D721Med (cell line): ENCODE measurements around the gene VWA8.

Source experiments
- DNase-seq: peaks from one replicate; pipeline ENCODE4 v3.0.0; 2011; ENCODE audit warnings: low spot score; ENCODE audit not compliant: insufficient read length
- FAIRE-seq: peaks from 2 replicates; lab custom pipeline; 2011; peaks lifted over from hg19 to GRCh38; lab: Jason Lieb, UNC
- TF ChIP-seq, protein P1 (sequence below): IDR thresholded peaks from 2 replicates; pipeline ENCODE4 v1.5.1; 2012; ENCODE audit warnings: mild to moderate bottlenecking, control low read depth; ENCODE audit not compliant: insufficient read depth; ENCODE audit errors: missing control alignments

VWA8 gene

DNA sequence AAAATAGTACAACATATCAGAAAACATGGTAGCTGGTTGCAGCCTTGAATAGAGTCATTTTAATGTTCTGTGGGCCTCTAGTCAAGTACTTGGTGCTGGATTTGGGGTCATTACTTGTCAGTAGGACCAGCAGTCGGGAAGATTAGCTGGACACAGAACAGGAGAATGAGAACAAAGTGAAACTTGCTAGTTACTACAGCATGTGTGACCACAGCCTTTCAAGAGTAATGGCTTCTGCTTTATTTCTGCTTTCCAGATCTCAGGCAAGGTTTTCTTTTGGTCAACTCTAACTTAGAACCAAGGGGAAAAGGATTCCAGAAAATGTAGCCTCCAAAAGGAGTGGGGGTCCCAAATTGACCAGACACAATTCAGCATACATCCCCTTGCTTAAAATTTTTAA is 17.1 kb upstream of the VWA8 start:
- no peak for DNase-seq
- TF ChIP-seq, protein P1, sequence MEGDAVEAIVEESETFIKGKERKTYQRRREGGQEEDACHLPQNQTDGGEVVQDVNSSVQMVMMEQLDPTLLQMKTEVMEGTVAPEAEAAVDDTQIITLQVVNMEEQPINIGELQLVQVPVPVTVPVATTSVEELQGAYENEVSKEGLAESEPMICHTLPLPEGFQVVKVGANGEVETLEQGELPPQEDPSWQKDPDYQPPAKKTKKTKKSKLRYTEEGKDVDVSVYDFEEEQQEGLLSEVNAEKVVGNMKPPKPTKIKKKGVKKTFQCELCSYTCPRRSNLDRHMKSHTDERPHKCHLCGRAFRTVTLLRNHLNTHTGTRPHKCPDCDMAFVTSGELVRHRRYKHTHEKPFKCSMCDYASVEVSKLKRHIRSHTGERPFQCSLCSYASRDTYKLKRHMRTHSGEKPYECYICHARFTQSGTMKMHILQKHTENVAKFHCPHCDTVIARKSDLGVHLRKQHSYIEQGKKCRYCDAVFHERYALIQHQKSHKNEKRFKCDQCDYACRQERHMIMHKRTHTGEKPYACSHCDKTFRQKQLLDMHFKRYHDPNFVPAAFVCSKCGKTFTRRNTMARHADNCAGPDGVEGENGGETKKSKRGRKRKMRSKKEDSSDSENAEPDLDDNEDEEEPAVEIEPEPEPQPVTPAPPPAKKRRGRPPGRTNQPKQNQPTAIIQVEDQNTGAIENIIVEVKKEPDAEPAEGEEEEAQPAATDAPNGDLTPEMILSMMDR = no peak
- no peak for FAIRE-seq

DNA sequence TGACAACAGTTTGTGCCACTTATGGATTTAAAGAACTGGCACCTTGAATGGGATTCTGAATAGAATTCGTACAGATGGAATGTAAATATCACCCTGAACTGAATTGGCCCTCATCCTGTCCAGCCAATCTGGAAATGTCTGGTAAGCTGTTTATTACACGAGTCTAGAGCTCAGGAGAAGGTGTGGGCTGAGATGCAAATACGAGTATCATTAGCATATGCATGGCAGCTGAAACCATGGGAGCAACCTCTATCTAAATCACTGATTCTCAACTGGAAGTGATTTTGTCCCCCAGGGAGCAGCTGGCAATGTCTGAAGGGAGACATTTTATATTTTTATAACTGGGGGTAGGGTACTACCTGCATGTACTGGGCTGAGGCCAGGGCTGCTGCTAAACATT is 15.6 kb upstream of the VWA8 start:
- no peak for FAIRE-seq
- TF ChIP-seq, protein P1 = no peak
- no peak for DNase-seq

DNA sequence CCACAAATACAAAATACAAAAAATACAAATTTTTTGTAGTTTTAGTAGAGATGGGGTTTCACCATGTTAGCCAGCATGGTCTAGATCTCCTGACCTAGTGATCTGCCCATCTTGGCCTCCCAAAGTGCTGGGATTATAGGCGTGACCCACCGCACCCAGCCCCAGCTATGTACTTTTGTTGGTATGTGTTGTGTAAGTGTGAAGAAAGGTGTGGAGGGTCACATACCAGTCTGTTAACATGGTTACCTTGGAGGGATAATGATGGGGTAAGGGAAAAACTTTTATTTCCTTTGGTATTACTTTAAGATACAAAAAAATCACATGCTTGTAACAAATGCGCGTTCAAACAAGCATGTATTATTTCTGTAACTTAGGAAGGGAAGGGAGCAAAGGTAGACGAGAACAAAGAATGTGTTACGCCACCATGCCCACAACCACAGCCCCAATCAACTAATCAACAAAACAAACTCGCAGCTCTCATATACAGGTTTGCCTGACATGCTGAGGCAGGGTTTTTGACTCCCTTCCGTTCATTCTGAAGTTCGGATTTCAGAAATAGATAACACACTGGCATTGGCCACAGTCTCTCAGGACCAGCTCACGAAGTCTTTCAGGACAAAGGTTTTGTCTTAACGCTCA is 13.5 kb upstream of the VWA8 start:
- no peak for DNase-seq
- TF ChIP-seq, protein P1 = no peak
- FAIRE-seq = no peak

- TF ChIP-seq, protein P1 = no peak
- DNase-seq (no peak), FAIRE-seq (no peak)
Measured at GRCh38 chr13:41973247-41973741, 12.4 kb upstream of the VWA8 start.

- DNase-seq (no peak), FAIRE-seq (no peak)
- TF ChIP-seq, protein P1 = no peak
Measured at GRCh38 chr13:41971848-41972247, 10.9 kb upstream of the VWA8 start.

DNA sequence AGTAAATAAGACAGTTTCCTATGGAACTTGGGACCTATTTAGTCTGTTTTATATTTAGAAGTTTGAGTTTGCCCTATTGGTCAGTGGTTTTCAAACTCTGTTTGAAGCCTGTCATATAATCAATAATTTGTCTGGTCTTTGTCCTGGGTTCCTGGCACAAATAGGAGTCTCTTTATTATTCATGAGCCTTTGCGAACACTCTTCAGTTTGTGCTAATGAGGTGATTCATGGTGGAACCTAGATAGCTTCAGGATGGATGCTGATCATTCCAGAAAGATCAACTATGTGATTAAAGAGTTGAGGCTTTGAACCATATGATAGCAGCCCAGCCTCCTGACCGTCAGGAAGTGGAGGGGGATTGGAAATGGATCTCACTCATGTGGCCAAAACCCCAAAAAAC is 10.0 kb upstream of the VWA8 start:
- DNase-seq (no peak), FAIRE-seq (no peak)
- TF ChIP-seq, protein P1 = no peak

GRCh38 chr13:41970022-41970421 is 9.1 kb upstream of the VWA8 start:
- no peak for FAIRE-seq

More at GRCh38 chr13:41970022-41970421, 9.1 kb upstream of the VWA8 start:
- no peak for DNase-seq
- TF ChIP-seq, protein P1 = no peak
